ENCODE results near the gene NPPB. TPM values are rescaled to one million over a fixed set of nuclear protein-coding genes. Genes with fewer than 3 reads are reported as not detected.
A peak's percentile ranks its signal among the peaks of the same experiment; 100 is the strongest.

Gene NPPB
- total RNA-seq, 1 donor from 2014 or later, result not detected

DNA sequence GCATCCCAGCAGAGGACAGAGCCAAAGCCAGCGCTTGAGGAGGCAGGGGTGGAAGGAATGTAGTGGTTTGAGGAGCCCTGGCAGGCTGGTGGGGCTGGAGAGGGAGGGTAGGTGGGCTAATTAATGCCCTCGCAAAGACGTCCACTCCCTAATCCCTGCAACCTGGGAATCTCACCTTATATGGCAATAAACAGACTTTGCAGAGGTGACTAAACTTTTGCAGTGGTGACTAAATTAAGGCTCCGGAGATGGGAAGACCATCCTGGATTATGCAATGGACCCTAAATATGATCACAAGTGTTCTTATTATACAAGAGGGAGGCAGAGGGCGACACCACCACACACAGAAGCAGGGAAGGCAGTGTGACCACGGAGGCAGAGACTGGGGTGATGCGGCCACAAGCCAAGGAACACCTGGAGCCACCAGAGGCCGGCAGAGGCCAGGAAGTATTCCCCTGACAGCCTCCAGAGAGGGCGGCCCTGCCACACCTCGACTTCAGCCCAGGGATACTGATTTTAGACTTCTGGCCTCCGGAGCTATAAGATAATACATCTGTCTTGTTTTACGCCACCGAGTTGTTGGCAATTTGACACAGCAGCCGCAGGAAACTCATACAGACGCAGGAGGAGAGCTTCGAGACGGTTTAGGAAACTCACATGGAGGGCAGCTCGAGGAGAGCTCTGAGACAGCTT lies 23.1 kb upstream of the NPPB start:
- DNase-seq (ENCODE audit: low read depth in 2 of 2), result no peak

DNA sequence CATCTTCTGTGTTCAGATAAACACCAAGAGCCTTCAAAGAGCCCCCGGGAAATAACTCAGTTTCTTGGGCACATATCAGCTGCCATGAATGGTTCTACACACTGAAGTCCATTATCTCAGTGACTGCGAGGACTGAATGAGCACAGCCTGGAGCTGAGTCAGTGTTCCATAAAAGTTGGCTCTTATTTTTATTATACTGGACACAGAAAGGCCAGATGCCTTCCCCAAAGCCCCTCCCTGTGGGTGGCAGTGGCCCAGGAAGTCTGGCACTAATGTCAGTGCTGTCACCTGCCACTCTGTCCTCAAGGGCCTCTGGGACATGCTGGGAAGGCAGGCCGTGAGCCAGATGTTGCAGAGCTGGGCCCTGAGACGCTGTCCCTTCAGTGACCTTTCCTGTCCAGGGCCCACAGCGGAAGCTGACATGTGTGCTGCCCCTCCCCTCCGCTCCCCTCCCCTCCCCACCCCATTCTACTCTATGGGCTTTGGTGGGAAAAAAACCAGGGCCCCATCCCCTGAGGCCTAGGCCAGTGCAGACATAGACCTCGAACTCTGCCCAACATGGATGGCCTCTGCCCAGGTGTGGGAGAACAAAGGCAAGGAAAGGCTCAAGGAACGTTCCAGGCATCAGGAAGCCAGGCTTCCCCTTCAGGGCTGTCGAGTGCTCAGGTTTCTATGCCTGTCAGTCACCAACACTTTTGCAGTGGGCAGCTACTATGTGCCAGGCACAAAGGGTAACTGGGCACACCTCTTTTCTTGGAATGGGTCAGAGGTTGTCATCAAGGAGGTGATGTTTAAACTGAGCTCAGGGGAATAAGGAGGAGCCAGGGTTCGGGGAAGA lies 22.4 kb upstream of the NPPB start:
- DNase-seq (ENCODE audit: low read depth in 2 of 2), result no peak

DNA sequence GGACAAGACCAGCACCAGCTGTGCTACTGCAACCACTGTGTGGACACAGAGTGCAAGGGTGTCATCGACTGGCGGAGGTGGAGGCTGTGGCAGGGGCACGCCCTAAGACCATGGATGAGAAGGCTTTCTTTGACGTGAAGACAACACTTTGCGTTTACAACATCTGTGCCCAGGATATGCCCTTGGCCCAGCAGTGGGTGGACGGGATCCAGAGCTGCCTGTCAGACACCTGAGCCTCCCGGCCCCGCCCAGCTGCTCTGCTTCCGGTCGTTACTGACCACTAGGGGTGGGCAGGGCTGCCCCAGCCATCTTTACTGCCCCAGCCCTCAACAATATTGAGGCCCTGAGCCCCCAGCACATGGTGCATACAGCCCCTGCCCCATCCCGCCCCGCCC lies 21.4 kb upstream of the NPPB start:
- no peak for DNase-seq (ENCODE audit: low read depth in 2 of 2)

- no peak for DNase-seq (ENCODE audit: low read depth in 2 of 2)
Measured at GRCh38 chr1:11879311-11880180, 20.8 kb upstream of the NPPB start.

DNA sequence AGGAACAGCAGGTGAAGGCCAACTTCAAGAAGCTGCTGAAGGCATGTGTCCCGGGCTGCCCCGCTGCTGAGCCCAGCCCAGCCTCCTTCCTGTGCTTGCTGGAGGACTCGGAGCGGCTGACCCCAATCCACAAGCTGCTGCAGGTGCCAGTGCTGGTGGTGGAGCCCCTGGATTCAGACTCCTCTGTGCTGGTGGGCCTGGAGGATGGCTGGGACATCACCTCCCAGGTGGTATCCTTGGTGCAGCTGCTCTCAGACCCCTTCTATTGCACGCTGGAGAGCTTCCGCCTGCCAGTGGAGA lies 20.1 kb upstream of the NPPB start:
- DNase-seq (ENCODE audit: low read depth in 2 of 2), result no peak

DNA sequence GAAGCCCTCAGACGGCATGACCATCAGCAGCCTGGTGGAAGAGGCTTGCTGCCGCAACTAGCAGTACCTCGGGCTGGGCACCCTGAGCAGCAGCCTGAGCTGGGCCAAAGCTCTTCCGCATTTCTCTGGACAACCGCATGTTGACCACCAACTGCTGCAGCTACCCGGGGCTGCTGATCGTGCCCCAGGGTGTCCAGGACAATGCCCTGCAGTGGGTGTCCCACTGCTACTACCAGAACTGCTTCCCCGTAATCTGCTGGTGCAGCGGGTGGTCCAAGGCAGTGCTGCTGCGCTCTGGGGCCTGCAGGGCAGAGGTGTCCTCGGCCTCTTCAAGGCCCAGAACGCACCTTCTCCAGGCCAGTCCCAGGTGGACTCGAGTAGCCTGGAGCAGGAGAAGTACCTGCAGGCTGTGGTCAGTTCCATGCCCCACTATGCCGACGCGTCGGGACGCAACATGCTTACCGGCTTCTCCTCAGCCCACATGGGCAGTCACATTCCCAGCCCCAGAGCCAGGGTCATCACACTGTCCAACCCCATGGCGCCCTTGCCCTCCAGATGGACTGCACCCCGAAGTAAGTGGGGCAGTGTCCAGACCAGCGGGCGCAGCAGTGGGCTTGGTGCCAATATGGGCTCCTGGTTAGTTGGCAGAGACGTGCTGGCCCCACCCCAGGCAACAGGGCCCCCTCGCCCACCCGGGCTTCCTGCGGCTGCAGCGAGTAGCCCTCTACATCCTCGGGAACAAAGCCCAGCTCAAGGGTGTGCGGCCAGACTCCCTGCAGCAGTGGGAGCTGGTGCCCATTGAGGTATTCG lies 19.5 kb upstream of the NPPB start:
- DNase-seq (ENCODE audit: low read depth in 2 of 2), result no peak

DNA sequence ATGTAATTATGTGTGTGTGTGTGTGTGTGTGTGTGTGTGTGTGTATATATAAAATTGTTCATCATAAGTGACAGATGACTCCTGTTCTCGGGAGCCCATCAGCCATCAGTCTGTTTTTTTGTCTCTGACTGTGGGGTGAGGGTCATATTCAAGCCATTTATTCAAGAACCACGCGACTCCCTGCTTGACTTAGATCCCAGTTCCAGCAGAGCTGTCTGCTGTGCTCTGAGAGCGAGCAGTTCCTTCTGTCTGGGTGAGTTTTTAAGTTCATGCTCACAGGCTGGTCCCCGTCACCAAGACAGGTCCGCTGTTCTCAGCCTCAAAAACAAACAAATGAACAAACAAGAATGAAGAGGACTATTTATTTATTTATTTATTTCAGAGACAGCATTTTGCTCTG lies 18.3 kb upstream of the NPPB start:
- no peak for DNase-seq (ENCODE audit: low read depth in 2 of 2)

GRCh38 chr1:11875094-11875493 lies 16.3 kb upstream of the NPPB start:
- no peak for DNase-seq (ENCODE audit: low read depth in 2 of 2)

DNA sequence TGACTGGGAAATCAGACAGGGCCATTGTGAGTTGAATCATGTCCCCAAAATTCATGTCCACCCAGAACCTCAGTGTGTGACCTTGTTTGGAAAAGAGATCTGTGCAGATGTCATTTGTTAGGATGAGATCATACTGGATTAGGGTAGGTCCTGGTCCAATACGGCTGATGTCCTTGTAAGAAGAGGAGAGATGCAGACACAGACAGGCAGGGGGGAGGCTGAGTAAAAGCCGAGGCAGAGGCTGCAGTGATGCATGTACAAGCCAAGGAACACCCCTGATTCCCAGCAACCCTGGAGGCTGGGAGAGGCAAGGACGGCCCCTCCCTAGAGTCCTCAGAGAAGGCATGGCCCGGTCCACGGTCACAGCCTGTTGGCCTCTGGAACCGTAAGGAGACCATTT lies 15.9 kb upstream of the NPPB start:
- DNase-seq (ENCODE audit: low read depth in 2 of 2), result no peak

GRCh38 chr1:11874258-11874562 lies 15.5 kb upstream of the NPPB start:
- DNase-seq (ENCODE audit: low read depth in 2 of 2), result no peak

GRCh38 chr1:11873395-11874257 lies 14.9 kb upstream of the NPPB start:
- DNase-seq (ENCODE audit: low read depth in 2 of 2), result no peak

DNA sequence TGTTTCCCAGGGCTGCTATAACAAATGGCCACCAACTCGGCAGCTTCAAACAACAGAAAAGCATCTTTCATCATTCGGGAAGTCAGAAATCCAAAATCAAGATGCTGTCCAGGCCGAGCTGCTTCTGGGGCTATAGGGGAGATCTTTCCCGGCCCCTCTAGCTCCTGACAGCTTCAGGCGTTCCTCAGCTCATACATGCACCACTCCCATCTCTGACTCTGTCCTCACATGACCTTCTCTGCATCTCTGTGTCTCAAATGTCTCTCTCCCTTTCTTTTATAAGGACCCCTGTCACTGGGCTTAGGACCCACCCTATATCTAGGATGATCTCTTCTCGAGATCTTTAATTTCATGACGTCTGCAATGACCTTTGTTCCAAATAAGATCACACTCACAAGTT lies 13.8 kb upstream of the NPPB start:
- DNase-seq (ENCODE audit: low read depth in 2 of 2), result no peak

- DNase-seq (ENCODE audit: low read depth in 2 of 2), result no peak
Measured at GRCh38 chr1:11869650-11870207, 11.0 kb upstream of the NPPB start.

DNA sequence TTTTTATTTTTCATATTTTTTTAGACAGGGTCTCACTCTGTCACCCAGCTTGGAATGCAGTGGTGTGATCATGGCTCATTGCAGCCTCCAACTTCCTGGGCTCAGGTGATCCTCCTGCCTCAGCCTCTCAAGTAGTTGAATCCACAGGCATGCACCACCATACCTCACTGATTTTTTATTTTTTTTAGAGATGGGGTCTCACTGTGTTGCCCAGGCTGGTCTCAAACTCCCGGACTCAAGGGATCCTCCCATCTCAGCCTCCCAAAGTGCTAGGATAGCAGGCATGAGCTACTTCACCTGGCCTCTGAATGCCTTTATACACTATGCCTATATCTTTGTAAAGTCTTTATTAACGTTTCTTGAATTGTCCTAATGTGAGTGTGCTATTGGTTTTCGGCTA lies 10.4 kb upstream of the NPPB start:
- no peak for DNase-seq (ENCODE audit: low read depth in 2 of 2)

DNA sequence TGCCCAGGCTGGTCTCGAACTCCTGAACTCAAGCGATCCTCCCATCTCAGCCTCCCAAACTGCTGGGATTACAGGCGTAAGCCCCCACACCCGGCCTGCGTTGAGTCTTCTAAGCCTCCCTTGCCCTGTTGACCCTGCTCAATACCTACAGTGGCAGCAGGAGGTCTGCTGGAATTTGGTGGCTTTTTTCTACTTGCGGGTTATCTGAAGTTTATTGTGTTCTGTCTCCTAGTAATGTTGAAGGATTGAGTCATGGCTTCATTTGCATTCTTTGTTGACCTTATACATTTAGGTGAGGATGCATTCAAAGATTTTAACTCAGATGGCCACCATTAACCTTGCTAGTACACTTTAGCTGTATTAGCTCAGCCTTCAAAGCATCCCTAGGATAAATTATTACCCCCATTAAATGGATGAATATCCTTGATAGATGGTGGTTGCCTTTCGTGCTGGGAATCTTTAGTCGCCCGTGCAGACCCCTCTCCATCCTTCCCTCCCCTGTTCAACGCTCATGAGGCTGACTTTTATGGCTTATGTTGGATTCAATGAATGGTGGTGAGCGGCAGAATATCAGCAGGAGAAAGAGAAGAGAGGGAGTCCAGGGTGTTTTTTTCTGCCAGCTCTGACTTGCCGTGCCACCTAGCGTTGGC lies 9.7 kb upstream of the NPPB start:
- no peak for DNase-seq (ENCODE audit: low read depth in 2 of 2)

DNA sequence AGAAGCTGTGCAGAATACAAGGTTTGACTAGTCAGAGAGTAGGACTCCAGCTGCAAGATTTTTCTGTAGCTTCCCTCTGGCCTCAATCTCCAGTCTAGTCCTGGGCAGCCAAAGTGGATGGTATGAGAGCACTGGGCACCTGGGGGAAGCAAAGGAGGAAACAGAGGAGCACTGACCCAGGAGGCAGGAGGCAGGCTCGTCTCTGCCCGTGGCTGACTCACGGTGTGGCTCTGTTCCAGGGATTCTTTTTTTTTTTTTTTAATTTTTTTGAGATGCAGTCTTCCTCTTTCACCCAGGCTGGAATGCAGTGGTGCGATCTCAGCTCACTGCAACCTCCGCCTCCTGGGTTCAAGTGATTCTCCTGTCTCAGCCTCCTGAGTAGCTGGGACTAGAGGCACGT lies 4.1 kb upstream of the NPPB start:
- peak; percentile 37 to 68 for DNase-seq (ENCODE audit: low read depth in 2 of 2)

DNA sequence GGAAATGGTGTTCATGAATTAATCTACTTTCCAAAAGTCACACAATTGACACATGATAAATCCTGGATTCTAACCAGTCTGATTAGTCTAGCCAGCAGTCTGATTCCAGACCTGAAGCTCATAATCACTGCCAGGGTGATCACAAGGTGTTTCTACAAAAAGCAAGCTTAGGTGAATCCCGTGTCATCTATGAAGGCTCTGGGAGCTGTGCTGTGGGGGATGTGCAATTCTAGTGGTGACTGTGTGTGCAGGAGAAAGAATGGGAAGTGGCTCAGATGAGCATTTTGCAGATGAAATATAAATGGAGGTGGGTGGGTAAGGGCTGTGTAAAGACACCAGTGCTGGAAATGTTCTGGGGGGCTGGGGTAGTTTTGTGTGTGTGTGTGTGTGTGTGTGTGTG lies 1.8 kb upstream of the NPPB start:
- no peak for DNase-seq (ENCODE audit: low read depth in 2 of 2)

DNA sequence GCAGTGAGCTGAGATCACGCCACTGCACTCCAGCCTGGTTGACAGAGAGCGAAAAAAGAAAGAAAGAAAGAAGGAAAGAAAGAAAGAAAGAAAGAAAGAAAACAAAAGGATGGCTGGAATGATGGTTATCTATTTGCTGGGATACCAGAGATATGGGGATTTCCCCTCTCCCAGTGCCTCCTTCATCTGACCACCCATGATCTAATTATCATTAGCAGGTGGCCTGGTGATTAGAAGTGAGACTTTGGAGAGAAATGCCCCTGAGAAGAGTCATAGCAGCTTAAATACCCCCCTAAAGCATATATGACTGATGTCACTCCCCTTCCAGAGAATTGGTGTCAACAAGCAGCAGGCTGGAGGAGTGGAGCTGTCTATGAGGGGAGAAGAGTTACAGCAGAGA lies 1.3 kb upstream of the NPPB start:
- no peak for DNase-seq (ENCODE audit: low read depth in 2 of 2)

GRCh38 chr1:11858968-11859871 lies 475 bp upstream of the NPPB start:
- DNase-seq (ENCODE audit: low read depth in 2 of 2), result peak in 1 of 2 donors; percentile 68
